ENCODE measurements around the gene S100A5. TPM values are rescaled to one million over a fixed set of nuclear protein-coding genes. Genes with fewer than 3 reads are reported as not detected.

Gene S100A5
- total RNA-seq, 3 donors from 2014 or later, result not detected

DNA sequence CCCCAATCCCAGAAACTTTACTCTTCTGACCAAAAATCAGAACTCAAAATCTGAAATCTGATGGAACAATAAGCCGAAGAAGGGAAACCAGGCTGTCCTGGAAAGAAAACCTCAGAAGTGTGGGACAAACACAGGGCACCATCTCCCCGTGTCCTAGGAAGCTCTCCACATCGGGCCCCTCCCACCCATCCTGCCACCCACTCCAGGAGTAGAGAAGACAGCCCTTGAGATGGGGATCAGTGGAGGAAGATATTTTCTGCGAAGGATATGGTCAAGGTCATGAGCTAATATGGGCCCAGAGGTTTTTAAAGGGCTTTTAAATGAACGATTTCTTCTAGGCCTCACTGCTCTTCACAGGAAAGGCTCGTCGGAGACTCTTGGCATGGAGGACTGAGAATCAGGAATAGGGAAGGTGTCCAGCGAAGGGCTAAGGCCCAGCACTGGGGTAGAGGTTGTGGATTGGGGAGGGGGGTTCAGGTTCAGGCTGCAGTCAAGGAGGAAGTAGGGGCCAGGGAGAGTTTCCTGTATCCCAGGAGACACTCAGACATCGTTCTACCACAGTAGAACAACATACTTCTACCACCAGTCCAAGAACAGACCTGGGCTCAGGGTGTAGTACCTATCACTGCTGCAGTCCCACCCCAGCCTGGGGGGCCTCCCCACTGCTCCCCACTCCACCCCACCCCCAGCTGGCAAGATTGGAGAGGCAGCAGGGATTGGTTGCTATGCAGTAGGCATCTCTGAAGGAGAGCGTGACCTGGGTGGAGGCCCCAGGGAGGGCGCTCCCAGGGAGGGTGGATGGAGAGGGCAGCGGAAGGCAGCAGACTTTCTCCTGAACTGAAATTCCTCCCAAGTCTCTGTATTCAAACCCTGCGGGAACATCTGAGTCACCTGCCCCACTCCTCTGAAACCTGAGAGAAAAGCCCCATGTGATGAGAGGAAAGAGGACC is 1.2 kb upstream of the S100A5 start:
- no peak for TF ChIP-seq POLR2A (IDR thresholded peaks at IDR 0.05)
- no peak for TF ChIP-seq POLR2AphosphoS5 (IDR thresholded peaks at IDR 0.05)
- TF ChIP-seq, protein P1, sequence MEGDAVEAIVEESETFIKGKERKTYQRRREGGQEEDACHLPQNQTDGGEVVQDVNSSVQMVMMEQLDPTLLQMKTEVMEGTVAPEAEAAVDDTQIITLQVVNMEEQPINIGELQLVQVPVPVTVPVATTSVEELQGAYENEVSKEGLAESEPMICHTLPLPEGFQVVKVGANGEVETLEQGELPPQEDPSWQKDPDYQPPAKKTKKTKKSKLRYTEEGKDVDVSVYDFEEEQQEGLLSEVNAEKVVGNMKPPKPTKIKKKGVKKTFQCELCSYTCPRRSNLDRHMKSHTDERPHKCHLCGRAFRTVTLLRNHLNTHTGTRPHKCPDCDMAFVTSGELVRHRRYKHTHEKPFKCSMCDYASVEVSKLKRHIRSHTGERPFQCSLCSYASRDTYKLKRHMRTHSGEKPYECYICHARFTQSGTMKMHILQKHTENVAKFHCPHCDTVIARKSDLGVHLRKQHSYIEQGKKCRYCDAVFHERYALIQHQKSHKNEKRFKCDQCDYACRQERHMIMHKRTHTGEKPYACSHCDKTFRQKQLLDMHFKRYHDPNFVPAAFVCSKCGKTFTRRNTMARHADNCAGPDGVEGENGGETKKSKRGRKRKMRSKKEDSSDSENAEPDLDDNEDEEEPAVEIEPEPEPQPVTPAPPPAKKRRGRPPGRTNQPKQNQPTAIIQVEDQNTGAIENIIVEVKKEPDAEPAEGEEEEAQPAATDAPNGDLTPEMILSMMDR (IDR thresholded peaks at IDR 0.05), result no peak

DNA sequence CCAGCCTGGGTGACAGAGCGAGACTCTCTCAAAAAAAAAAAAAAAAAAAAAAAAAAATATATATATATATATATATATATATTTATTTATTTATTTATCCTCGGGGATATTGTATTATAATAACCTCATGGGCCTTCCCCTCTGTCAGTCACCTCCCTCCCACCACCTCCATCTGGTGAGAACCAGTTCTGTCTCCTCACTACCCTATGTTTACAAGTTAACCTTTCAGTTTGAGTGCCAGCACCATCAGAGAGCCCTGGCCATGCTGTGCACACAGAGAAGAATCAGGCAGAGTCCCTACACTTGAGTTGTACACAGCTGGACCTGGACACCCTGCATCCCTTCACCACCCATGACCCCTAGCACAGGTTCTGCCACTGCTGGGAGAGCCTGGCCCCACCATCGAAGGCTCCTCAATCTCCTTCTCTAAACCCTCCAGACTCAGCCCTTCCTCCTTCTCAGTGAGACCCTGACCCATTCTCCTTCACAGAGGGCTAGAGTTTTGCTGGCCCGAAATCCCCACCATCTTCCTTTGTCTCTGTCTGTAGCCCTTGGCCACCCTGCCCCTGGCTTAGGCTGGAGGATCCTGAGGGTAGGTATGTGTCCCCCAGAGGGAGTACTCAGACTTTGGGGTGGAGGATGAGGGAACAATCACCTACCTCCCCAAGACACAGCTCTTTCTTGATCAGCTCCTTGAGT is 1.2 kb downstream of the S100A5 start:
- peak overlapping the region; percentile 62 to 94 for H3K27ac ChIP-seq
- intact Hi-C loops (cut with DNase I; ENCODE audit: low total_unique reads), result no loop called here
- H3K4me3 ChIP-seq, result no peak overlapping the region
- TF ChIP-seq POLR2AphosphoS5 (IDR thresholded peaks at IDR 0.05), result no peak
- TF ChIP-seq, protein P1 (IDR thresholded peaks at IDR 0.05), result no peak
- no peak for TF ChIP-seq POLR2A (IDR thresholded peaks at IDR 0.05)
- no peaks in the 10 kb centered on the region for H3K27me3 ChIP-seq
- DNase-seq (ENCODE audit: low spot score in 2 of 2), result no peak
- peaks cover 4 to 21% of the 10 kb centered on the region in 2 donors for H3K4me1 ChIP-seq
- H3K36me3 ChIP-seq, result no peaks in the 10 kb centered on the region
- H3K9me3 ChIP-seq, result no peaks in the 10 kb centered on the region

More for the DNA sequence above, 1.2 kb upstream of the S100A5 start:
- Histone ChIP-seq H3K4me3 (no peak overlapping the region), H3K9me3 (no peaks in the 10 kb centered on the region), H3K36me3 (no peaks in the 10 kb centered on the region), H3K27ac (peak overlapping the region; percentile 62 to 94), H3K27me3 (no peaks in the 10 kb centered on the region), H3K4me1 (peaks cover 6 to 36% of the 10 kb centered on the region in 2 donors)
- intact Hi-C loops (cut with DNase I; ENCODE audit: low total_unique reads), result no loop called here
- no peak for DNase-seq (ENCODE audit: low spot score in 2 of 2)

DNA sequence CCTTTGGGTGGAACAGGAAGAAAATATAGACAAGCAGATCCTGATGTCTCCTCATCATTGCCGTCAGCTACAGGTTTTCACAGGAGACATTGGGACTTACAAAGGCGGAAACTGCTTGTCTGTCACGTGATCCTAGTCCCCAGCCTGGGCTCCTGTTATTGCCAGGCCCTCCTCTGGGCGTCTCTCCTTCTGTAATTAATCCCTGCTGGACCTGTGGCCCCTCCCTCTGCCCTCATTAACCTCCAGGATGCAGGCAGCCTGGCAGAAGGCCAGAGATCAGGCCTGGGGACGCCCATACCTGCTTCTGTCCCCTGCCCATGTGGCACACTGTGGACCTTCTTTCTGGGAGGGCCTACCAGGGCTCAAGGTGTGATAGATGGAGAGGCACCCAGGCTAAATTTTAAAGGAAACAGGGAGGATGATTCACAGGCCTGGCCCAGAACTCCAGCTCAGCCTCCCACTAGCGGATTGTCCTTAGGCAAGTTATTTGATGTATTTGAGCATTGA is 2.4 kb downstream of the S100A5 start:
- peak in 1 of 2 donors; percentile 57 for DNase-seq (ENCODE audit: low spot score in 2 of 2)
- Histone ChIP-seq H3K36me3 (no peaks in the 10 kb centered on the region), H3K4me1 (peaks cover 0 to 9% of the 10 kb centered on the region in 2 donors), H3K9me3 (no peaks in the 10 kb centered on the region), H3K4me3 (no peak overlapping the region), H3K27ac (peak overlapping the region; percentile 78 to 99), H3K27me3 (no peaks in the 10 kb centered on the region)
- intact Hi-C loops (cut with DNase I; ENCODE audit: low total_unique reads), result no loop called here
- no peak for TF ChIP-seq POLR2A (IDR thresholded peaks at IDR 0.05)
- TF ChIP-seq POLR2AphosphoS5 (IDR thresholded peaks at IDR 0.05), result peak in 1 of 3 donors; percentile 22

DNA sequence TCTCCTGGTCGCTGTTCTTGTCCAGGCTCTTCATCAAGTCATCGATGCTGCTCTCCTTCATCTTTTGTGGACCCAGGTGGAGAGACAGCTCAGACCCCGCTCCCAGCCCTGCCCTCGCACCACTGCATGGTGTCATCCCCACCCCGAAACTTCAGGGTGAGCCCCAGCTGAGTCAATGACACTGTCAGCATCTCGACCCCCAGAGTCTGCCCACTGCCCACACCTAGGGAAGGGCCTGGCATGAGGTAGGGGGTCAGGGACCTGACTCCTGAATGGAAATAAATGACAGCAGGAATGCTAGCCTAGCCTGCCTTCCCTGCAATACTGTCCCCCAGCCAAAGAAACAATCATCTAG is 3.4 kb downstream of the S100A5 start:
- no peaks in the 10 kb centered on the region for H3K9me3 ChIP-seq
- intact Hi-C loops (cut with DNase I; ENCODE audit: low total_unique reads), result no loop called here
- H3K4me3 ChIP-seq, result no peak overlapping the region
- H3K27me3 ChIP-seq, result no peaks in the 10 kb centered on the region
- H3K4me1 ChIP-seq, result peaks cover 0 to 5% of the 10 kb centered on the region in 2 donors
- DNase-seq (ENCODE audit: low spot score in 2 of 2), result no peak
- H3K27ac ChIP-seq, result peak overlapping the region; percentile 98 to 99
- TF ChIP-seq, protein P1 (IDR thresholded peaks at IDR 0.05), result no peak
- TF ChIP-seq POLR2AphosphoS5 (IDR thresholded peaks at IDR 0.05), result no peak
- no peak for TF ChIP-seq POLR2A (IDR thresholded peaks at IDR 0.05)
- no peaks in the 10 kb centered on the region for H3K36me3 ChIP-seq

DNA sequence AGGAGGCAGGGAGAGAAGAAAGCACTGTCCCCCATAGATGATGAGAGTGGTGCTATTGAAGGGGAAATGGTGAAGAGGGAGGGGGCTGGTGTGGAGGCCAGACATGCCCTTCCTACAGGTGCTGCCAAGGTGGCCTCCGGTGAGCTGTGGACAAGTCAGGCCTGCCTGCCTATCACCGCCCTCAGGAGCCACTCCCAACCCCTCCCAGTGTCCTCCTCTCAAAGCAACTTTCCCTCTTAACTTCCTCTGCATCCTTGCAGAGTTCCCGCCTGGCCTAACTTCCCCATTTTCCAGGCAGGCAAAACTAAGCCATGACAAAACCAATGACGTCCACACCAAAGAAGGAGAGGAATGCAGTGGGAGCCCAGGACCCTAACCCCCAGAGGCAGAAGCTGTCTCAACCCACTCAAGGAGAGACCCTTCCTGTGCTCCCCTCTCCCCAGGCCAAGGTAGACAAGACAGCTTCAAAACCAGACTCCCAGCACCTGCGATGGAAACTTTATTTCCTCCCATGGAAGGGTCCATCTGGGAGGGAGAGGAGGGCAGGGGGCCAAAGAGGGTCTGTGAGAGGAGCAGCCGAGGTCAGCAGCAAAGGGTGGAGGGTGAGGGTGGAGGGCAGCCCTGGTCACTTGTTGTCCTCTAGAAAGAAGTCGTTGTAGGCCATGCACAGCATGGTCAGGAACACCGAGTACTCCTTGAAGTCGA is 3.9 kb downstream of the S100A5 start:
- intact Hi-C loops (cut with DNase I; ENCODE audit: low total_unique reads), result no loop called here
- no peak for DNase-seq (ENCODE audit: low spot score in 2 of 2)
- Histone ChIP-seq H3K4me3 (peak overlapping the region; percentile 76 to 91 (median 86)), H3K9me3 (no peaks in the 10 kb centered on the region), H3K4me1 (peaks cover 0 to 5% of the 10 kb centered on the region in 2 donors), H3K36me3 (no peaks in the 10 kb centered on the region), H3K27me3 (no peaks in the 10 kb centered on the region), H3K27ac (peak overlapping the region; percentile 98 to 99)
- TF ChIP-seq, protein P1 (IDR thresholded peaks at IDR 0.05), result no peak
- TF ChIP-seq POLR2A (IDR thresholded peaks at IDR 0.05), result no peak
- TF ChIP-seq POLR2AphosphoS5 (IDR thresholded peaks at IDR 0.05), result no peak

All from breast epithelium (tissue), 4 donors.